ENCODE results near the gene FOXP2. TPM values are rescaled to one million over a fixed set of nuclear protein-coding genes. Genes with fewer than 3 reads are reported as not detected.
"Not testable (repeated sequence)": the region's sequence is repeated elsewhere in the genome, so short reads cannot be mapped to it uniquely, and the experiment has no call there.

FOXP2 gene
- total RNA-seq, 2 experiments from 2014 or later: not detected

DNA sequence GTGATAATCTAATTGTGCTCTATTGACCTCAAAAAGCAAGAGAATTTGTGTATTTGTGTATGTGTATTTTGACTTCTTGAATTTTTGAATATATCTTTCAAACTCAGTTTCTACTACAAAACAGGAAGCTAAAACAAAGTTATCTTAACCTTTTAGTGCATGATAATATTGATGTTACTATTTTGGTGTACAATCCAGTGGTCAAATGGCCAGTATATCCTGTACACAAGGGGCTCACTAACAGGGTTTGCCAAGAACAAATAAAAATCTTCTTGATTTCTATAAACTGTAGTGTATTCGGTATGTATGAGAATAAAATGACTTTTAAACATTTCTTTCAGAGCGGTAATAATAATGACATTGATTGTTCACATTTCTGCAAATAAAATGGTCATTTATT is 69.6 kb downstream of the FOXP2 start:
- no peak overlapping the region for H3K4me3 Mint-ChIP-seq
- no peaks in the 10 kb centered on the region for H3K27me3 Mint-ChIP-seq
- H3K27ac Mint-ChIP-seq: no peak overlapping the region
- intact Hi-C loops (cut with micrococcal nuclease): no loop called here
- no peaks in the 10 kb centered on the region for H3K4me1 Mint-ChIP-seq (ENCODE audit: low read depth)
- peaks cover 10% of the 10 kb centered on the region for H3K9me3 Mint-ChIP-seq
- DNase-seq: no peak
- no peaks in the 10 kb centered on the region for H3K36me3 Mint-ChIP-seq
- CTCF ChIA-PET: no interaction called here
- POLR2A ChIA-PET: no interaction called here

DNA sequence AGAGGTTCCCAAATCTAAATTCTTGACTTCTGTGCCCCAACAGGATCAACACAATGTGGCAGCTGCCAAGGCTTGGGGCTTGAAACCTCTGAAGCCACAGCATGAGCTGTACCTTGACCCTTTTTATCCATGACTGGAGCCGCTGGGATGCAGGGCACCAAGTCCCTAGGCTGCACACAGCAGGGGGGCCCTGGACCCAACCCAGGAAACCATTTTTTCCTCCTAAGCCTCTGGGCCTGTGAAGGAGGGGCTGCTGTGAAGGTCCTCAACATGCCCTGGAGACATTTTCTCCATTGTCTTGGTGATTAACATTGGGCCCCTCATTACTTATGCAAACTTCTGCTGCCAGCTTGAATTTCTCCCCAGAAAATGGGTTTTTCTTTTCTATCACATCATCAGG is 72.6 kb downstream of the FOXP2 start:
- H3K4me1 Mint-ChIP-seq (ENCODE audit: low read depth): no peaks in the 10 kb centered on the region
- no peaks in the 10 kb centered on the region for H3K27me3 Mint-ChIP-seq
- intact Hi-C loops (cut with micrococcal nuclease): no loop called here
- DNase-seq: no peak
- H3K4me3 Mint-ChIP-seq: no peak overlapping the region
- H3K27ac Mint-ChIP-seq: no peak overlapping the region
- POLR2A ChIA-PET: no interaction called here
- H3K36me3 Mint-ChIP-seq: no peaks in the 10 kb centered on the region
- CTCF ChIA-PET: no interaction called here
- peaks cover 10% of the 10 kb centered on the region for H3K9me3 Mint-ChIP-seq

DNA sequence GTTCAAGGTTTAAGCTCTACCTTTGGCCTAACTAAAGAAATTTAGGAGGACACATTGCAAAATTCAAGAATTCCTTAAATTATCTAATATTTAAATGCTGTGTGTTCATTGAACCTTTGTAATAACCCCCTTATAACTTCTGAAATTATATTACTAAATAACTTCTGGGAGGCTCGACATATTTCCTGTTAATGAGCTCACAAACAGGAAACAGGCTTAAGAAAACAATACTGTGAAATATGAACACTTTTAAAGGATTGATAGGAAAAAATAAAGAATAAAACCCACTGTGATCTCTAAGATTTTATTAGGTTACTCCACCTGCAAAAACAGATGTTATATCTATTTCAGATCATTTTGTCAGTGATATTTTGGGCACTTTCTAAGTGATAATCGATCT is 74.1 kb downstream of the FOXP2 start:
- Mint-ChIP-seq H3K9me3 (peaks cover 10% of the 10 kb centered on the region), H3K27me3 (no peaks in the 10 kb centered on the region), H3K4me1 (ENCODE audit: low read depth) (no peaks in the 10 kb centered on the region), H3K4me3 (no peak overlapping the region), H3K27ac (no peak overlapping the region), H3K36me3 (no peaks in the 10 kb centered on the region)
- intact Hi-C loops (cut with micrococcal nuclease): no loop called here
- POLR2A ChIA-PET: no interaction called here
- CTCF ChIA-PET: no interaction called here
- no peak for DNase-seq

DNA sequence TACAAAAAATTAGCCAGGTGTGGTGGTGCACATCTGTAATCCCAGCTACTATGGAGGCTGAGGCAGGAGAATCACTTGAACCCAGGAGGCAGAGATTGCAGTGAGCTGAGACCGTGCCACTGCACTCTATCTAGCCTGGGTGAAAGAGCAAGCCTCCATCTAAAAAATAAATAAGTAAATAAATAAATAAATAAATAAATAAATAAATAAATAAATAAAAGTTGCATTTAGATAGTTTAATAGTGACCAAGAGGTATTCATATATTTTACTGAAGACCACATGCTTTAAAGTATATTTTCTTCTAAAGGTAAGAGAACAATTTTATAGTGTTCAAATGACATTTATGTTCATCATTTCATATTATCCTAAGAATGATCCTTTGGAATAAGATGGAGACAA is 82.9 kb downstream of the FOXP2 start:
- not testable (repeated sequence) for DNase-seq, H3K9me3 Mint-ChIP-seq

DNA sequence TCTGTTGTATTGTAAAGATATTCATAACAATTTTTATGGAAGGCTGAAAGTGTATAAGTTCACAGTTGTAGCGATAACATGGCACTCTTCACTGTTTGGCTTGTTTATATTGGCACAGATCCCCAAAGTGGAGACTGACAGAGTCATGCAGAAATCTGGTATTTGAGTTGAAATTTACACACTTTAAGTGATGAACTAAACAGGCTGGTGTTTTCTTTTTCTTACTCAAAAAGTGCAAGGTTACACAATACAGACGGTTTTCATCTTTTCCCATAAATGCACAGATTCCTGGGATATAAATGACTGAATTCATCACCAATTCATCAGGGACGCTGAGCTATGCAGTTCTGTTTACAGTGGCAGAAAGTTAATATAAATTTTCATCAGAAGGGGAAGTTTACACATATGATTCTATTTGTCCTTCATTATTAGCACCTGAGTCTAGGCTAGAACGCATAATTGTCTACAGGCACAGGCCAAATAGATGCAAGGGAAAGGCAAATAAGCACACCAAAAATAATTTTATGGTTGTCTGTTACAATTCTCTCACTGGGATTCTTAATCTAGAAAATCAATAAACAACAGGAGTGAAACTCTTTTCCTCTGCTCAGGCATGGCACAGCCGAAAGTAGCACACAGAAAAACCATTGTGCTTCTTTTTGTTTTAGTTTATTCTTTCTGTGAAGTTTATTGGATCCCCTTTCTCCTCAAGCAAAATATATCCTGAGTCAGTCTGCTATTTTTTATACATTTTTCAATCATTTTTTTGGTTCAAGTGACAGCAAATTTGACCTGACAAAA is 88.0 kb downstream of the FOXP2 start:
- ChIA-PET POLR2A (no interaction called here), CTCF (no interaction called here)
- Mint-ChIP-seq H3K27ac (no peak overlapping the region), H3K36me3 (no peaks in the 10 kb centered on the region), H3K27me3 (no peaks in the 10 kb centered on the region), H3K9me3 (no peaks in the 10 kb centered on the region), H3K4me3 (no peak overlapping the region), H3K4me1 (ENCODE audit: low read depth) (no peaks in the 10 kb centered on the region)
- intact Hi-C loops (cut with micrococcal nuclease): no loop called here
- DNase-seq: no peak

More for the DNA sequence above, 82.9 kb downstream of the FOXP2 start:
- H3K36me3 Mint-ChIP-seq; intact Hi-C loops (cut with micrococcal nuclease); H3K27me3 Mint-ChIP-seq; CTCF ChIA-PET; H3K27ac Mint-ChIP-seq; H3K4me3 Mint-ChIP-seq; POLR2A ChIA-PET; H3K4me1 Mint-ChIP-seq (ENCODE audit: low read depth): not testable (repeated sequence)

DNA sequence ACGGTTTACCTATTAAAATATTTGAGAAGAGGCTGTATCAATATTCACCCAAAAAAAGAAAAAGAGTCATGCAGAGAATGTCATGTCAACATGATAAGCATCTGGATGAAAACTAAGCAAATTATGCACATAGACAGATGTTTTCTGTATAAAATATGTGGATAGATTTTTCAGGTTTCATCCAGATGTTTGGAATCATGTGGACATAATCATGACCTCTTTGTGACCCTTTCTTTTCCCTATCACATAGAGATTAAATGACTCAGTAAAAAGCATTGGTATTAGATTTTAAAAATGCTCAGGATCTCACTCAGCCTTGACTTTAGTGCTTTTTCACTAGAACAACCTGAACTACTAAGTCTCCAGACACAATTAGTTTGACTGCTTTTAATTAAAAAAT is 90.0 kb downstream of the FOXP2 start:
- intact Hi-C loops (cut with micrococcal nuclease): no loop called here
- ChIA-PET CTCF (no interaction called here), POLR2A (no interaction called here)
- Mint-ChIP-seq H3K9me3 (no peaks in the 10 kb centered on the region), H3K4me3 (no peak overlapping the region), H3K36me3 (no peaks in the 10 kb centered on the region), H3K27ac (no peak overlapping the region), H3K4me1 (ENCODE audit: low read depth) (no peaks in the 10 kb centered on the region), H3K27me3 (no peaks in the 10 kb centered on the region)
- no peak for DNase-seq

GRCh38 chr7:114507381-114507780 is 92.8 kb downstream of the FOXP2 start:
- H3K9me3 Mint-ChIP-seq: no peaks in the 10 kb centered on the region
- H3K4me3 Mint-ChIP-seq: no peak overlapping the region
- H3K4me1 Mint-ChIP-seq (ENCODE audit: low read depth): no peaks in the 10 kb centered on the region
- no peaks in the 10 kb centered on the region for H3K36me3 Mint-ChIP-seq
- CTCF ChIA-PET: no interaction called here
- no peak for DNase-seq
- intact Hi-C loops (cut with micrococcal nuclease): no loop called here
- H3K27me3 Mint-ChIP-seq: no peaks in the 10 kb centered on the region
- POLR2A ChIA-PET: no interaction called here
- H3K27ac Mint-ChIP-seq: no peak overlapping the region

- no peaks in the 10 kb centered on the region for H3K27me3 Mint-ChIP-seq
- H3K9me3 Mint-ChIP-seq: no peaks in the 10 kb centered on the region
- POLR2A ChIA-PET: no interaction called here
- H3K36me3 Mint-ChIP-seq: no peaks in the 10 kb centered on the region
- intact Hi-C loops (cut with micrococcal nuclease): no loop called here
- DNase-seq: no peak
- H3K4me3 Mint-ChIP-seq: no peak overlapping the region
- CTCF ChIA-PET: no interaction called here
- H3K27ac Mint-ChIP-seq: no peak overlapping the region
- H3K4me1 Mint-ChIP-seq (ENCODE audit: low read depth): no peaks in the 10 kb centered on the region
Observed at GRCh38 chr7:114508086-114508485, 93.5 kb downstream of the FOXP2 start.

GRCh38 chr7:114510824-114511223 is 96.2 kb downstream of the FOXP2 start:
- H3K27me3 Mint-ChIP-seq; intact Hi-C loops (cut with micrococcal nuclease); H3K36me3 Mint-ChIP-seq; H3K27ac Mint-ChIP-seq; H3K4me1 Mint-ChIP-seq (ENCODE audit: low read depth); CTCF ChIA-PET; POLR2A ChIA-PET; H3K9me3 Mint-ChIP-seq; H3K4me3 Mint-ChIP-seq; DNase-seq: not testable (repeated sequence)

DNA sequence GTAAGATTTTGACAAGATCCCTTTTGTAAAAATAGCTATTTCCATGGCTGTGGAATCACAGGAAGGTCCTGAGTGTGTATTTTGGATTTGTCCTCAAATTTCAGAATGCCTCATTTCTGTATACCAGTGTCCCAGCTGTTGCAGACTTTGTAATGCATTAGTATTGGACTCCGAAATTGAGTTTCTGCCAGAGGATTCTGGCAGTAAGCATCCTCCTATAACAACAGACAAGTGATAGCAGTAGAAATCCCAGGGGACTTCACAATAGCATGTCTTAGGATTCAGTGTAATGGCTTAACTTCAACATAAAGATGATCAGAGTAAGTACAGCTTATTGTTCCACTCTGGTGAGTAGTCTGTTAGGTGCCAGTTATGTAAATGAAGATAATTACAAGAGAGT is 104.6 kb downstream of the FOXP2 start:
- Mint-ChIP-seq H3K27me3 (peaks cover 1% of the 10 kb centered on the region), H3K9me3 (no peaks in the 10 kb centered on the region), H3K27ac (no peak overlapping the region), H3K4me1 (ENCODE audit: low read depth) (no peaks in the 10 kb centered on the region), H3K4me3 (no peak overlapping the region), H3K36me3 (no peaks in the 10 kb centered on the region)
- intact Hi-C loops (cut with micrococcal nuclease): no loop called here
- no peak for DNase-seq
- ChIA-PET CTCF (no interaction called here), POLR2A (no interaction called here)

GRCh38 chr7:114522081-114522480 is 107.5 kb downstream of the FOXP2 start:
- H3K27ac Mint-ChIP-seq: no peak overlapping the region
- H3K27me3 Mint-ChIP-seq: peaks cover 1% of the 10 kb centered on the region
- POLR2A ChIA-PET: no interaction called here
- intact Hi-C loops (cut with micrococcal nuclease): no loop called here
- no peaks in the 10 kb centered on the region for H3K4me1 Mint-ChIP-seq (ENCODE audit: low read depth)
- no peak for DNase-seq
- H3K36me3 Mint-ChIP-seq: no peaks in the 10 kb centered on the region
- H3K4me3 Mint-ChIP-seq: no peak overlapping the region
- CTCF ChIA-PET: interaction anchor here (0.5 kb wide), 1 partner anchor 299 kb away, joined by 3 read pairs; no protein-coding TSS in a partner anchor
- no peaks in the 10 kb centered on the region for H3K9me3 Mint-ChIP-seq

DNA sequence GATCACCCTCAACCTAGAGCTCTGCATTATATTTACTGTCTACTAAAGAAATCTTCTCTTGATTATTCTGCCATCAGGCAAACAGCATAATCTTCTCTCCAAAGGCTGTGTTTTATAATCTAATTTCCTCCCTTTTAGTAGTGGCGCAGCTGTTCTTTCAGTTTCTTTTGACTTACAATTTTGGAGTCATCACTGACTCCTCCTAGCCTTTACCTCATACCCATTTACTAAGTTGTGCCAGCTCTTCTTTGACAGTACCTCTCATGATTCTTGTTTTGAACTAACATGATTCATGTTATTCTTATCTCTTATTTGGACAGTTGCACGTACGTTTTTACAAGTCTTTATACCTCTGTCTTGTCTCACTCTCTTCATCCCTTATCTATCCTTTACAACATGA is 113.0 kb downstream of the FOXP2 start:
- Mint-ChIP-seq H3K36me3 (no peaks in the 10 kb centered on the region), H3K27me3 (peaks cover 3% of the 10 kb centered on the region), H3K4me1 (ENCODE audit: low read depth) (no peaks in the 10 kb centered on the region), H3K4me3 (no peak overlapping the region), H3K27ac (no peak overlapping the region), H3K9me3 (no peaks in the 10 kb centered on the region)
- POLR2A ChIA-PET: no interaction called here
- CTCF ChIA-PET: no interaction called here
- intact Hi-C loops (cut with micrococcal nuclease): no loop called here
- DNase-seq: no peak

- Mint-ChIP-seq H3K4me1 (ENCODE audit: low read depth) (no peaks in the 10 kb centered on the region), H3K27me3 (peaks cover 1% of the 10 kb centered on the region), H3K4me3 (no peak overlapping the region), H3K36me3 (no peaks in the 10 kb centered on the region), H3K9me3 (no peaks in the 10 kb centered on the region), H3K27ac (no peak overlapping the region)
- CTCF ChIA-PET: no interaction called here
- no peak for DNase-seq
- intact Hi-C loops (cut with micrococcal nuclease): no loop called here
- POLR2A ChIA-PET: no interaction called here
Observed at GRCh38 chr7:114530057-114530611, 115.5 kb downstream of the FOXP2 start.

All from activated CD4-positive, alpha-beta memory T cell treated with anti-CD3 and anti-CD28 coated beads for 36 hours (primary cell).